Activated T-cell treated with anti-CD3 and anti-CD28 coated beads for 1 hour (primary cell): Measurements from ENCODE around the gene STIM1.

Experiments used
- DNase-seq: peaks from one replicate; pipeline ENCODE4 v3.0.0-alpha.2; 2020; ENCODE audit warnings: low read depth

The STIM1 gene

DNA sequence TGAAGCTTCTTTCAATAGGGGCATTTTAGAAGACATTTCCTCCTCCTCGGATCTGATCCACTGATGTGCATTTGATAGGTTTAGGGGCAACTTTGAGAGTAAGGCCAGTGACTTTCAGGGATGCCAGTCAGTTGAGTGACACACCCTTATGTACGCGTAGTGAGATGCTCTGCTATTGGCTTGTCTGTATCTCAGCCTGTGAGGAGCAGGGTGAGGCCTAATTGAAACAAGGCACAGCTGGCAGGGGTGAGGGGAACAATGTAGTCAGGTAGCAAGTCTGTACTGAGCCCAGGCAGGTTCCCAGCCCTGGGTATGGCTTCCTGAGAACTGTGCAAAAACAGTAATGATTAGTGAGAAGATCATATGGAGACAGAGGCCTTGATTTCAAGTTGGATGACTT lies 61.5 kb downstream of the STIM1 start:
- no peak for DNase-seq

GRCh38 chr11:3920148-3920852 lies 64.8 kb downstream of the STIM1 start:
- peak; percentile 52 for DNase-seq

- DNase-seq: no peak
These were observed 66.6 kb downstream of the STIM1 start for GRCh38 chr11:3922056-3922455.

DNA sequence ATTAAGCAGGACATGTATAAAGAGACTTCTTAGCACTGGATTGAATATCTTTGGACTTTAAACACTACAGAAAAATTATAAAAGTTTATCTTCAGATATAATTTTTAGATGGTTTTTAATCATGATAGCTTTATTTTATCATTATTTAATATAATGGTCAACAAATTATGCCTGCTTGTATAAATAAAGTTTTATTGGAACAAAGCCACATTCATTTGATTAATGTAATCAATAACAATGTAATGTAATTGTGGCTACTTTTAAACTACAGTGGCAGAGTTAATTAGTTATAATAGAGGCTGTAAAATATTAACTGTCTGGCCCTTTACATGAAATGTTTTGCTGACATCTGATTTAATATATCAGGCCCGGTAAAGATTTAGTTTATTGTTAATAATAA lies 70.0 kb downstream of the STIM1 start:
- no peak for DNase-seq

DNA sequence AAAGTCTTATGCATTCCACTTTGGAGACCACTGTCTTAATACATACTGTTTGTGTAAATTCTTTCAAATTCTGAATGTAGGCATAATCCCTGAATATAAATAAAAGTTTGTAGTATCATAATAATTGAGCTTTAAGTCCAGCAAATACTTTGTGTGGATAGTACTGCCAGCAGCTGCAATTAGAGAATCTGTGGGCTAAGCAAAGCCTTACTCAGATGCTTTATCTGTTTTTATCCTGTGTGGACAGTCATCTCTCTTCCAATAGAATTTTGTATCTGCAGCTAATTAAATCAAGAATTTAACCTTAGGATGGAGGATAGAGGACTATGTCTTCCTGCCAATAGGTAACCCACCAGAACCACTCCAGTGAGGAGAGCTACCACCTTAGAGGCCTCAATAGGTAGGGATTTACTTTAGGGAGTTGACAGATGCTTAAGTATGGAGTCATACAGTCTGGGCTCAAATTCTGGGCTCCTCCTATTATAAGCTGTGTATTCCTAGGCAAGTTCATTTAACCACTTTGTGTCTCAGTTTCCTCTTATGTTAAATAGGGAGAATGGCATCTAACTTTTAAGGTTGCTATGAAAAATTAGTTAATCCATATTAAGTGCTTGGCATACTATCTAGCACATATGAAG lies 71.1 kb downstream of the STIM1 start:
- no peak for DNase-seq

DNA sequence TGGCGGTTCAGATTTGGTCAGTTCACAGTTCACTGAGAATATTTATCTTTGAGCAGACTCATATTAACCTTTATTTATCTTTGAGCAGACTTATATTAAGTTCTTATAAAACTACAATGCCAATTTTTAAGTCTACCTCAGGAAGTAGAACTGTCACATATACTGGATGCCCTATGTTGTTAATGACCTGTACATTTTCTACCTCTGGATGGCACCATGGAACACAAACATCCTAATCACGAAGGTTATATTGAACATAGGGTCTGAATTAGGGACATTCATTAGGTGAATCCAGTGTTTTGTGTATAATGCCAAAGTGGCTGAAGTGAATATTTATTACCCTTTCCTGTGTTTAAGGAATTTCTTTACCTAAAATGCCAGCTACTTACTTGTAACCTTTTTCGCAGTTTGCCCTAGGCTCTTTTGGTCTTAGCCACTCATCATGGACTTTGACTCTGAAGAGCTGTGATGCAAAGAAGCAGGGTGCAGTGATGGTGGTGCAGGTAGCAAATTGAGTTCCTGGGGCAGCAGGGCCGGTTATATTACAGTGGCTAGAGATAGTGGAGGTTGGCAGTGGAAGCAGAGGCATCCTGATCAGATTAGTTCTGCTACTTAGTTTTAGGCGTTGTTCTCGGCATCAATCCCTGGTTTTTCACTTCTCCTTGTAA lies 71.8 kb downstream of the STIM1 start:
- no peak for DNase-seq

- no peak for DNase-seq
These were observed 73.8 kb downstream of the STIM1 start for GRCh38 chr11:3929232-3929631.

- DNase-seq: no peak
These were observed 74.2 kb downstream of the STIM1 start for GRCh38 chr11:3929649-3930048.

GRCh38 chr11:3932698-3933097 lies 77.2 kb downstream of the STIM1 start:
- no peak for DNase-seq

GRCh38 chr11:3933165-3933628 lies 77.7 kb downstream of the STIM1 start:
- DNase-seq: no peak

DNA sequence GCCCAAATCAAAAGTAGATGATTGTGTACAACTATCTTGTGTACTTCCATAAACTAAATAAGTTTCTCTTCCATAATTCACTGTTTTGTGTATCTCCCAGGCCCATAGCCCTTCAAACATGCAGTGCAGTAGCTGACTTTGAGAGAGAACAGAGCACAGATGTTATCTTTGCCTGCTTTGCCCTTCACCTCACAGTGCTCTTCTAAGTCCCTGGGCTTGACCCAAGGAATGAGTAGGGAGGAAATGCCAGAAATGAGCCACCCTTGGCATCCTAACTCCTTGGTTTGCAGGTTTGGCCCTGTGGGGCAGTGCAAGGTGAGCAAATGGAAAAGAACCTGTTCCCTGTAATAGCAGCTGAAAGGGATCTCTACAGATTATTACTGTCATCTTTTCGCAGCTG lies 79.2 kb downstream of the STIM1 start:
- DNase-seq: no peak

- no peak for DNase-seq
These were observed 81.1 kb downstream of the STIM1 start for GRCh38 chr11:3936517-3936916.

DNA sequence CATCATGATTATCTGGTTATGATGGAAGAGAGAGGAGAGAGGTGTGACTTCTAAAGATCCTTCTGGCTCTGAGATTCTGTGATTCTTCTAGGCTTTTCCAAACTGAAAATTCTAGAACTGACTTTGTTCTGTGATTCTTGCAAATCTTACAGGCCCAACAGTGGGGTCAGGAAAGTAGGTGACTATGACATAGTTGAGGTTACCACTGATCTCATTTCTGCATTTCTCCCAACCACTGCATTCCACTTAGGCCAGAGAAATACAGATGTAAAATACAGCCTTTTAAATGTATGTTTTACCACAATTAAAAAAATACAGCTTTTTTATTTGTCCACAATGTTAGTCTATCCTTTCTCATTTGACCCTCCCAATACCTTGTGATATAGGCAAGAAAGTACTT lies 83.7 kb downstream of the STIM1 start:
- DNase-seq: no peak

GRCh38 chr11:3939651-3940190 lies 84.3 kb downstream of the STIM1 start:
- no peak for DNase-seq

- DNase-seq: no peak
These were observed 86.9 kb downstream of the STIM1 start for GRCh38 chr11:3942160-3942955.

- no peak for DNase-seq
These were observed 87.6 kb downstream of the STIM1 start for GRCh38 chr11:3942956-3943497.

- no peak for DNase-seq
These were observed 88.7 kb downstream of the STIM1 start for GRCh38 chr11:3944198-3944597.

DNA sequence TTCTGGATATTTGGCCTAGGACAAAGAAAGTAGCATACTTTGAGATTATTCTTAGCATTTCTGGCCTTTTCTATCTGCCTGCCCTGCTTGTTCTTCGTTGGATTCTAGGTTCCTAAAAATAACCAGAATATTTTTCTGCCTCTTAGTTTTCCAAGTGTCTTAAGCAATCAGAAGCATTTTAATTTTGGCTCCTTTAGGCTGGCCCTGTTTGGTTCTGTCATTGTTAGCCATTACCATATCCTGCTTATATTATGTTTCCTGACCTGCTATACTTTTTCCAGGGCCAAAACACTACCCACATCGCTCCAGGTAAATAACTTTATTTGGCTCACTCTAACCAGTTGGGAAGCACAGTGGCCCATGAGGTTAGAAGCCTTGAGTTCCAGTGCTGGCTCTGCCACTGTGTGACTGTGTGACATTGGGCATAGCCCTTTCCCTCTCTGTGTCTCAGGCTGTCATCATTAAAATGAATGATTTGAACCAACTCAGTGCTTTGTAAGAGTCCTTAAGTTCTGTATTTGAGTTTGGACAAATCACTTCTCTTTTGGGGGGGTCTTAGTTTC lies 91.1 kb downstream of the STIM1 start:
- DNase-seq: no peak

- DNase-seq: peak; percentile 22
These were observed 91.6 kb downstream of the STIM1 start for GRCh38 chr11:3947061-3947460.

GRCh38 chr11:3949125-3949524 lies 93.7 kb downstream of the STIM1 start:
- no peak for DNase-seq

DNA sequence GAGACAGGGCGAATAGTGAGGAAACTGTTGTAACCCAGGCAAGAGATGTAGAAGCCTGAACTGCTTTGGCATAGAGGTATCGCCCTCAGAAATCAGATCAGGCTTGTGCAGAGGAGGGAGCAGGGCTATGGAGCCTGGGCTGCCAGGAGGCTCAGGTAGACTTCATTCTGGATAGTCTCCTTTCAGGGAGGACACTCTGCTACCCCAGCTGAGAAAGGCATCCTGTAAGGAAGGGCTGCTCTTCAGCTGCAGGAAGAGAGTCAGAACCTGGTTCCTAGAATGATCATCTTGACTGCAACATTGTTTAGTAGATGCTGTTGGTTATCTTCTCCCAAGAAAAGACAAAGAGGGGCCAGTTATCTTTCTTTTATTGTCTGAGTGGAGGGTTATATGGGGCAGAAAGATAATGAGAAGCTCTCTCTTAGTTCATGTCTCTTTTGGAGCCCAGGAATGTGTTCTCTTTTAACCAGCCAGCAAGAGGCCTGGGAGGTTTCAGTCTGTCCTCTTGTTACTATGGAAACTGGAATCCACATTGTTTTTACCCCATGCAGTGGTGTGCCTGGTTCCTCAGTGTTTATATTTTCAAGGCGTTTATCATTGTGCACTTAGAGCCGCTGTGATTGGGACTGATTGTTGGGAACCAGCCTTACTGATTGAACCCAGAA lies 95.7 kb downstream of the STIM1 start:
- no peak for DNase-seq
